ENCODE results near the gene SLC38A1. TPM values are rescaled to one million over a fixed set of nuclear protein-coding genes. Genes with fewer than 3 reads are reported as not detected.

Gene SLC38A1
- total RNA-seq: 30.3 and 45.5 TPM in 2 replicates

DNA sequence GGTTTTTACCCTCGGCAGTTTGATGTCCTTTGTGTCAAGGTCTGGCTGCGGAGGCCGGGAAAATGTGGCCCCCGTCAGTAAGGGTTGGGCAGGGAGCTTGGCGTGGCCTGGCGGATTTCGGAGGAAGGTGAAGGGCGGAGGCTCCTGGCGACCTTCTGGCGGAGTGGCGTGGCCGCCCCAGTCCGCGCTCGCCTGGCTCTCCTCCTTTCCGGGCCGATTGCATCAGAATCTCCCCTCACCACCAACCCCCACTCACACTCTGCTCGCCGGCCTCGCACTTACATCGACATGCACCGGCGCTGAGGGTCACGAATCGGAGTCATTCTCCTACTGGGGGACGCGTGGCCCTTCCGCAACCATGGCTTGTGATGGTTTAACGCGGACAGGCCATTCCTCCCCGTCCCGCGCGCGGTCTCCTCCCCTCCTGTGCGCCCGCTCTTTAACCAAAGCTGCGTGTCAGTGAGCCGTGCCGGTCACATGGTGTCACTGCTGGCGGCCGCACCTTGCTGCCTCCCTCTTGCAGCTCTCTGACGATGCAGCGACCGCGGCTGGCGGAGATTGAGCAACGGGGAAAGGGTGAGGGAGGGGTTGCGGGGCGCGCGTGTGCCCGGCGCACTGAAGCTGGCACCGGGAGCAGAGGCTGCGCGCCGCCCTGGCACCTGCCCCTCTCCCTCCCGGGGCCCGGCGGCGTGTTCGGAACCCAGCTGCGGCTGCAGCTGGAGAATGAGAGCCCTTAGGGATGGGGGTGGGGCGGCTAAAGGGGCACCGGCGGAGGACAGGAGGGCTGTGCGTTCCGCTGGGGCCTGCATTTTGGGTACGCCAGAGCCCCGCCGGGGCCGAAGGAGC is at the start of gene SLC38A1:
SLC38A1 (minus strand) TSS at position 461 of the 846 bp plus-strand sequence. CDS start 29,243 bp downstream, outside the sequence.

Other genes starting within 250 kb of the SLC38A1 start
- 816 and 955 TPM in 2 replicates for gene SLC38A2, start 103.7 kb upstream of the SLC38A1 start, total RNA-seq